GM18520 (cell line): ENCODE measurements around the gene SNX13.
"Not testable (repeated sequence)": the region's sequence is repeated elsewhere in the genome, so short reads cannot be mapped to it uniquely, and the experiment has no call there.

Experiments used
- ATAC-seq: cut with Tn5 transposase; IDR thresholded peaks from one replicate; pipeline ENCODE4 v1.9.1; 2021; ENCODE audit not compliant: unreplicated experiment

The SNX13 gene

GRCh38 chr7:17915796-17916195, 24.5 kb downstream of the SNX13 start:
- no peak for ATAC-seq

DNA sequence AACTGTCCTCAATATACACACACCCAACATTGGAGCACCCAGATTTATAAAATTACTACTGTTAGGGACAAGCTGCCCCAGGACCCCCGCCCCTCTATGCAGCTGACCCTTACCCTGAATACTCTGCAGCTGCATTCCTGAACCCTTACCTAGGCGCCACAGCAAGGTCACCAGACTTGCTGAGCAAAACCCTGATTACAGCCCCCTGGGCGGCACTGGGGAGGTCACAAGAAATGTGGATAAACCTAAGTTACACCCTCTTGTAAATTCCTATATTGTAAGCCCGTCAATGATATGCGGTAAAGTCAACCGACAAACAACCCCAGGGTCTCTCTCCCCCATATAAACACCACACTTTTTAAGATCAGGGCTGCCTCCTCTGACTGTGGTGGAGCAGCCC, 25.1 kb downstream of the SNX13 start:
- ATAC-seq, result no peak

DNA sequence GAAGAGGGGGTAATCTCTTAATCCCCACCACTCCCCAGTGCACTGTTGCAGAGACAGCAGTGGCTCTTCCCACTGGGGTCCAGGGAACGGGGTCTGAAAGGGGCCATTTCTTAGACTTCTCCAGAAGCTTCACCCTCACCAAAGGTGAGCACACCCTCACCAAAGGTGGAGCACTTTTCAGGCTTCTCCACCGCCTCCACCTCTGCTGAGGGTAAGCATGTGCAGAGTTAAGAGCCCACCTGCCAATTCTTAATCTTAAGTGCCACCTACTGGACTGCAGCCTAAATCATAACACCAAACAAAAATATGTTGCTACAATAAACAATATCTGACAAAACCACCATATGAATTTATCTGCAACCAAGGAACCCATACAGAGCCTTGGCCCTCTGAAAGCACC, 27.0 kb downstream of the SNX13 start:
- no peak for ATAC-seq

- no peak for ATAC-seq
These were observed 27.6 kb downstream of the SNX13 start for GRCh38 chr7:17912536-17913235.

DNA sequence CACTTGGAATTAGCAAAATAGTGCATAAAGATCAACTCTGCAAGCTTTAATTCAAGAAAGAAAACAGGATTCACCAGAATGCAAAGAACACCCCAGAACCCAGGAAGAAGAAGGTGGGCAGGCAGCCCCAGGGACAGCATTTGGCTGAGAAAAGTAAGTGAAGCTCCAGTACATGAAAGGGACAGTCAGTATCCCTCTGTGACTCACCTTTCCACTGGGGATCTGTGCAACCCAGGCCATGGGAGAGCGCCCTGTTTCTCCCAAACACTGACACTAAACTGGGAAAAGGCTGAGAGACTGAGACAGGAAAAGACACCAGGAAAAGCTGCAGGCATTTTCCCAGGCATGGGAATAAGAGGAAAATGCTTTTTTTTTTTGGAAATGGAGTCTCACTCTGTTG, 28.2 kb downstream of the SNX13 start:
- no peak for ATAC-seq

GRCh38 chr7:17910377-17910776, 29.9 kb downstream of the SNX13 start:
- no peak for ATAC-seq

GRCh38 chr7:17909310-17909709, 31.0 kb downstream of the SNX13 start:
- ATAC-seq, result not testable (repeated sequence)

- ATAC-seq, result no peak
These were observed 33.3 kb downstream of the SNX13 start for GRCh38 chr7:17907014-17907413.

DNA sequence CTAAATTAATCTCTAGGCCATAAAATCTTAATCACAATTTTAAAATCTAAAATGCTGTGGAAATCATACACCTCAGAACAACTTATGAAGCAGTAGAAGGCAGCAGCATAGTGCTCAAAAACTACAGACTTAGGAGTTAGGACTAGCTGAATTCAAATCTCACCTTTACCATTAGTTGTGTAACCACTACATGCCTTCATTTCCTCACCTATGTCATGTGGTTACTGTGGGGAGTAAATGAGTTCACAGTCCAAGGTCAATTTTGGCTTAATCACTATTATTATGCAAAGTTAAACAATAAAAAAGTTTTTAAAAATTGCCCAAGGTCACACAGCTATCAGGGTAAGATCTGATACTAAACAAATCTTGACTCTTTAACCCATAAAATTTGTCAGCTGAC, 37.0 kb downstream of the SNX13 start:
- peak; percentile 72 for ATAC-seq

DNA sequence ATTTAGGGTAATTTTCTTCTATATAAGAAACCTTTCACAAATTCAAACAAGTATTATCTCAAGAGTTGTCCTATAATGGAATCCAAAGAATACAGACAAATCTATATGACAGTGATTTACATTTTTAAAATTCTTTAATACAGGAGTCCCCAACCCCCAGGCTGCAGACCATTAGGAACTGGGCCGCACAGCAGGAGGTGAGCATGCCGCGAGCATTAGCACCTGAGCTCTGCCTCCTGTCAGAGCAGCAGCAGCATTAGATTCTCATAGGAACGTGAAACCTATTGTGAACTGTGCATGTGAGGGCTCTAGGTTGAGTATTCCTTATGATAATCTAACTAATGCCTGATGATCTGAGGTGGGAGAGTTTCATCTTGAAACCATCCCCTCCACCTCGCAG, 37.7 kb downstream of the SNX13 start:
- no peak for ATAC-seq

DNA sequence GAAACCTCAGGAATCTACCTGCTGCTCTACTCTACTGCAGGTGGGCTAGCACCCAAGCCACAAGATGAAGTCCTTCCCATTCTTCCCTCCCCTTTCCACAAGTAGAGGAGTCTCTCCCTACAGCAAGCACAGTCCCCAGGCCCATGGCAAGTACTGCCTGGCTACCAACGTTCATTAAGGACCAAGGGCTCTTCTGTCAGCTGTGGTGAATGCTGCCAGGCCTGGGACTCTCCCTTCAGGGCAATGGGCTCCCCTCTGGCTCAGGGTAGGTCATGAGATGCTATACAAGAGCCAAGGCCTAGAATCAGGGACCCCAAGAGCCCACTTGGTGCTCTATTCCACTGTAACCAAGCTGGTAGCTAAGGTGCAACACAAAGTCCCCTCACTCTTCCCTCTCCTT, 39.8 kb downstream of the SNX13 start:
- no peak for ATAC-seq

GRCh38 chr7:17898111-17898510, 42.2 kb downstream of the SNX13 start:
- ATAC-seq, result no peak

GRCh38 chr7:17887286-17887685, 53.0 kb downstream of the SNX13 start:
- no peak for ATAC-seq

DNA sequence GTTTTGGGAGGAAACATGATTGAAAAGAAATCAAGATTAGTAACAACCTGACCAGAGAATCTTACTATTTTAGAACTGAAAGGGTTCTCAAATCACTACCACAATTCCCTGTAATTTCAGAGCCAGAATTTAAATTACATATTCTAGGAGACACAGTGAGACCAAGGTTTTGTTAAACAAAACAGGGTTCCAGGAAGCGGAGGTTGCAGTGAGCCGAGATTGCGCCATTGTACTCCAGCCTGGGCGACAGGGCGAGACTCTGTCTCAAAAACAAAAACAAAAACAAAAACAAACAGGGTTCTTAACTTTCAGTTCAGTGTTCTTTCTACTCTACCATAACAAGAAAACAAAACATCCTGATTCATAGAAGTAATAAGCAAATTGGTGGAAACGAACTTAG, 57.6 kb downstream of the SNX13 start:
- ATAC-seq, result no peak

DNA sequence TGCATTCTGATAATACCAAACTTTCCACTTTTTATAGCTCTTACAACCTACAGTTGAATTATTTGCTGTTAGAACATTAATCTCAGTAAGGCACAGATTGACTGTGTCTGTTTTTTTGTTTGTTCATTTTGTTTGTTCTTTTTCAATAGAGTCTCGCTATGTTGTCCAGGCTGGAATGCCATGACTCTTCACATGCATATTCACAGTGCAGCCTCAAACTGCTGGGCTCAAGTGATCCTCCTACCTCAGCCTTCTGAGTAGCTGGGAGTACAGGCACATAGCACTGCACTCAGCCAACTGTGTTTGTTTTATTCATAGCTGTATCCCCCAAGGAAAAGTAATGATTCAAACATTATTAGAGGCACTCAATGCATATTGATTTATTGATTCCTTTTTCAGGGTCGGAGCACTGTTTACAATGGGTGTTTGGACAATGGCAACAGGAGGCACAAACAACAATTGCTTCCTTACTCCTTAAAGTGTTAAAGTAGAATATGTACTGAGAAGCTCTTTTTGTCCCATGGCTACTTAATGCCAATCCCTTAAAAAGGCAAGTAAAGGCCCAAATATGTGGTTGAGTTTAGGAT, 61.1 kb downstream of the SNX13 start:
- no peak for ATAC-seq

DNA sequence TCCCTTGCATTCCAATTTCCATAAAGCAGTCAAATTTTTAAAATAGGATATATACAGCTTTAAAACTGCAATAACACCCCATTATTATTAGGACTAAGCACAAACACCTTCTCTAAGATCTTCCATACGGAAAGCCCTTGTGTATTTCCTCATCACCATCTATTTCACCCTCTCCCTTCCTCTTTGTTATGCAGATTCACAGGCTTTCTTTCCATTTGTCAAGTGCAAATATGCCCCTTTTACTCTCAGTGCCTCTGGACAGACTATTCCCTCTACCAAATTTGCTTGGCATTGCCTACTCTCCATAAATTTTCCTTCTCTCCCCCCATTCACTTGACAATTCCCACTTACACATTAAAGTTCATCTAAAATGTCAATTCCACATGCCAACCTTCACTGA, 61.7 kb downstream of the SNX13 start:
- ATAC-seq, result no peak

DNA sequence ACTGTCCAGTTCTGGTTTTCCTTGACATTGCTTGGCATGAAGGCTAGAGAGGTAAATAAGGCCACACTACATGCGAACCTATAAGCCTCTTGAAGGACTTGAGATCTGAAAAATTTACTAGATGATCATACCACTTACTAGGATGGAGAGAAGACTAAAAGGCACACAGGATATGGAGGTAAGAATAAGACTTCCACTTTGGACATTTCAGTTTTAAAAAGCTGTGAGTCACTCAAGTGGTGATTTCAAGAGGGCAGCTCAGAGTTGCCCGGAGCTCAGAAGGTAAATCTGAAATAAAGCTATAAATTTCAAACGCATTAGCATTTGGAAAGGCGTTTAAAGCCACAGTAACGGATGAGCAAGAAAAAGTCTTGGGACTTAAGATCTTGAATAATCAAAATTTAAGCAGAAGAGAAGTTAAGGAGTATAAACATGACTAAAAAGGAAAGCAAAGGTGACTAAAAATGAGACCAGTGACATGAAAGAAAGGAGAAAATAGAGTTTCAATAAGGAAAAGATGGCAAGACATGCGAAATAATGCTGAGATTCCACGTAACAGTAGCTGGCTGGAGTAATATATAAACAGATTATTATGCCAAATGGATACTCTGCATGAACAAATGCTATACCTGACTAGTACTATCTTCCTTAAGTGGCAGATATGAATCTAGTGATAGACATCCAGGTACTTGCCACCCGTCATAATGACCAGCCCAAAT, 68.3 kb downstream of the SNX13 start:
- ATAC-seq, result no peak

GRCh38 chr7:17870406-17870805, 69.9 kb downstream of the SNX13 start:
- ATAC-seq, result no peak

DNA sequence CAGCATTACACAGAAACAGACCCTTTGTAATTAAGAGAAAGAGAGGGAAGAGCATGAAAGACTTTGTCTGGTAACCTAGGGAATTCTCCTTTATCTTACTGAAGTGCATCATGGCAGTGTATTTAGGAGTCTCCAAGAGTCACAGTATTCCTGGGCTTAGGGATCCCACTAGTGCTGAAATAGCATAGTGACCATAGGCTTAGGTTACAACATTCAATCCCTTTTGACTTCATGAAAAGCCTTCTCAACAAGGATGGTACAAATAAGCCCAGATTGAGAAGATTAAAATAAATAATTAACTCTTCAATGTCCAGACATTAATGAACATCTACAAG, 76.5 kb downstream of the SNX13 start:
- no peak for ATAC-seq

DNA sequence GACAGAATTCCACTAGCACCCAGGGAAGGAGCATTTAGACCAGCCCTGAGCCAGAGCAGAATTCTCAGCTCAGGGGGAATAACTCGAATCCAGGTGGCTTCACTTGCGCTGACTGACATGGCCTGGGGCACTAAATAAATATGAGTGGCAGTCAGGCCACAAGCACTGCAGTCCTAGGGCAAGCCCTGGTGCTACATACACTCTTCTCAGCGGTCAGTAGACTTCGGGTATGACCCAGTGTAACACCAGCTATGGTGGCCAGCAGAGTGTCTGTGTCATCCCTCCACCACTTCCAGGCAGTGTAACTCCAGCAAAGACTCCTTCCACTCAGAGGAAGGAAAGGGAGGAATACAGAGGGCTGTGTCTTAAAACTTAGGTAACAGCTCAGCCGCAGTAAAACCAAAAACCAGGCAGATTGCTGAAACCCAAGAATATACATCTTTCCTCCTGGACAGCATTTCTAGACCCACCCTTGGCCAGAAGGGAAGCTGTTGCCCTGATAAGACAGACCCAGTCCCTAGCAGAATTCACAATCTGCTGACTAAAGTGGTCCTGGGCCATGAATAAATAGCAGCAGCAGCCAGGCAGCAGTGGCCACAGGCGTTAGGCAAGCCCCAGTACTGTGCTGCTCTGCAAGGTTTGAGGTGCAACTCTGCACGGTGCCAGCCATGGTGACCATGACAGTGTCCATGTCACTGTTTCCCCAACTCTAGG, 77.0 kb downstream of the SNX13 start:
- no peak for ATAC-seq

DNA sequence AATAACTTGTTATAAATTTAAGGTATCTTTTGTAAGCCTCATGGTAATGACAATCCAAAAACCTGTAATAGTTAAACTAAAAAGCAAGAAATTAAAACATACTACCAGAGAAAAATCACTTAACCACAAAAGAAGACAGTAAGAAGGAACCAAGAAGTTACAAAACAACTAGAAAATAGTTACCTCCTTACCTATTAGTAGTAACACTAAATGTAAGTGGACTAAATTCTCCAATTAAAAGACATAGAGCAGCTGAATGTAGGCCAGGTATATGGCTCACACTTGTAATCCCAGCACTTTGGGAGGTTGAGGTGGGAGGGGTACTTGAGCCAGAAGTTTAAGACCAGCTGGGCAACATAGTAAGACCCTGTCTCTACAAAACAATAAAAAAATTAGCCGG, 84.0 kb downstream of the SNX13 start:
- no peak for ATAC-seq

- ATAC-seq, result no peak
These were observed 85.1 kb downstream of the SNX13 start for GRCh38 chr7:17855202-17855601.
